Stimulated activated CD4-positive, alpha-beta T cell treated with anti-CD3 and anti-CD28 coated beads, Interleukin-1b, Interleukin-23, amount 100 ng/mL, for 4 hours (primary cell): Measurements from ENCODE around the gene DGKG.

Experiments
- DNase-seq, 2 donors: peaks; one replicate each; pipeline ENCODE4 v3.0.0-alpha.2; 2020; ENCODE audit warnings: low read depth in 2 of 2

Gene DGKG

GRCh38 chr3:186318135-186318534 lies 43.9 kb downstream of the DGKG start:
- no peak for DNase-seq

GRCh38 chr3:186317478-186317877 lies 44.6 kb downstream of the DGKG start:
- DNase-seq = no peak

- DNase-seq = no peak
Measured at GRCh38 chr3:186316666-186317260, 45.3 kb downstream of the DGKG start.

GRCh38 chr3:186315581-186316354 lies 46.3 kb downstream of the DGKG start:
- no peak for DNase-seq

GRCh38 chr3:186314896-186315295 lies 47.1 kb downstream of the DGKG start:
- no peak for DNase-seq

GRCh38 chr3:186311441-186311840 lies 50.6 kb downstream of the DGKG start:
- DNase-seq = no peak

GRCh38 chr3:186308549-186308948 lies 53.5 kb downstream of the DGKG start:
- DNase-seq = no peak

- DNase-seq = no peak
Measured at GRCh38 chr3:186307594-186308221, 54.3 kb downstream of the DGKG start.

- DNase-seq = no peak
Measured at GRCh38 chr3:186305286-186305685, 56.7 kb downstream of the DGKG start.

GRCh38 chr3:186303965-186304364 lies 58.1 kb downstream of the DGKG start:
- no peak for DNase-seq

- DNase-seq = no peak
Measured at GRCh38 chr3:186299327-186299726, 62.7 kb downstream of the DGKG start.

- DNase-seq = no peak
Measured at GRCh38 chr3:186298876-186299275, 63.2 kb downstream of the DGKG start.

- no peak for DNase-seq
Measured at GRCh38 chr3:186290796-186291195, 71.2 kb downstream of the DGKG start.

GRCh38 chr3:186287711-186288110 lies 74.3 kb downstream of the DGKG start:
- no peak for DNase-seq

- no peak for DNase-seq
Measured at GRCh38 chr3:186286114-186286513, 75.9 kb downstream of the DGKG start.

- DNase-seq = no peak
Measured at GRCh38 chr3:186284661-186285060, 77.4 kb downstream of the DGKG start.

GRCh38 chr3:186284349-186284652 lies 77.7 kb downstream of the DGKG start:
- no peak for DNase-seq

GRCh38 chr3:186283651-186284348 lies 78.2 kb downstream of the DGKG start:
- no peak for DNase-seq

GRCh38 chr3:186283096-186283495 lies 78.9 kb downstream of the DGKG start:
- no peak for DNase-seq

GRCh38 chr3:186281176-186281575 lies 80.9 kb downstream of the DGKG start:
- DNase-seq = no peak

- no peak for DNase-seq
Measured at GRCh38 chr3:186280737-186281136, 81.3 kb downstream of the DGKG start.

- DNase-seq = no peak
Measured at GRCh38 chr3:186277268-186277909, 84.6 kb downstream of the DGKG start.
